ENCODE data around the gene PDZRN4.

PDZRN4 gene

DNA sequence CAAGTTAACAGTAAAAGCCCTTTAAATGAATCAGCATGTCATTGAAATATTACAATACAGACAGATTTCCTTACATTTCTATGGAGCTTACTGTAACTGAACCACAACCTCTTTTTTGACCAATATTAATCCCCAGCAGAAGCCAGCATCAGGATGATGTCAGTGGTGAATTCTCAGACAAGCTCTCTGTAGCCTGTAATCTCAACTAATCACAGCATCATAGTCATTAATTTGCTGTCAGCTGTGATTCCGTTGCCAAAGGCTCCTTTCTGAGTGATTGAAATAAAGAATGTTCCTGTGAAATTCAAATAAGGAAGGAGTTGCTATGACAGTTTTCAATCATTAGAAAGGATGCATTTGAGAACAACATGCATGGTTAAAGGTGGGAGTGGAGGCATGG is 323.1 kb downstream of the PDZRN4 start:
- H3K4me1 ChIP-seq (ENCODE audit: insufficient read depth, low read length, poor library complexity, severe bottlenecking) = no peaks in the 10 kb centered on the region
- no peaks in the 10 kb centered on the region for H3K36me3 ChIP-seq (ENCODE audit: insufficient read depth, low read length)
- no peaks in the 10 kb centered on the region for H3K9me2 ChIP-seq (replicated peaks; ENCODE audit: low read depth, low read length)
- no peak overlapping the region for H3K4me2 ChIP-seq (ENCODE audit: low read depth, low read length, poor library complexity, severe bottlenecking)
- no peak overlapping the region for H2AFZ ChIP-seq (ENCODE audit: low read length)
- H3F3A ChIP-seq (ENCODE audit: low read depth) = no peaks in the 10 kb centered on the region
- H3K27me3 ChIP-seq (ENCODE audit: insufficient read depth, low read length, poor library complexity, severe bottlenecking) = no peaks in the 10 kb centered on the region
- TF ChIP-seq EZH2phosphoT487 (IDR thresholded peaks at IDR 0.05; ENCODE audit: borderline replicate concordance) = no peak
- TF ChIP-seq, protein P1, sequence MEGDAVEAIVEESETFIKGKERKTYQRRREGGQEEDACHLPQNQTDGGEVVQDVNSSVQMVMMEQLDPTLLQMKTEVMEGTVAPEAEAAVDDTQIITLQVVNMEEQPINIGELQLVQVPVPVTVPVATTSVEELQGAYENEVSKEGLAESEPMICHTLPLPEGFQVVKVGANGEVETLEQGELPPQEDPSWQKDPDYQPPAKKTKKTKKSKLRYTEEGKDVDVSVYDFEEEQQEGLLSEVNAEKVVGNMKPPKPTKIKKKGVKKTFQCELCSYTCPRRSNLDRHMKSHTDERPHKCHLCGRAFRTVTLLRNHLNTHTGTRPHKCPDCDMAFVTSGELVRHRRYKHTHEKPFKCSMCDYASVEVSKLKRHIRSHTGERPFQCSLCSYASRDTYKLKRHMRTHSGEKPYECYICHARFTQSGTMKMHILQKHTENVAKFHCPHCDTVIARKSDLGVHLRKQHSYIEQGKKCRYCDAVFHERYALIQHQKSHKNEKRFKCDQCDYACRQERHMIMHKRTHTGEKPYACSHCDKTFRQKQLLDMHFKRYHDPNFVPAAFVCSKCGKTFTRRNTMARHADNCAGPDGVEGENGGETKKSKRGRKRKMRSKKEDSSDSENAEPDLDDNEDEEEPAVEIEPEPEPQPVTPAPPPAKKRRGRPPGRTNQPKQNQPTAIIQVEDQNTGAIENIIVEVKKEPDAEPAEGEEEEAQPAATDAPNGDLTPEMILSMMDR (conservative IDR thresholded peaks at IDR 0.05; ENCODE audit: low read length) = no peak
- H4K20me1 ChIP-seq (ENCODE audit: insufficient read depth, low read length, poor library complexity, severe bottlenecking) = no peaks in the 10 kb centered on the region
- H3K79me2 ChIP-seq (ENCODE audit: insufficient read depth, low read length) = no peaks in the 10 kb centered on the region
- no peak overlapping the region for H3K9ac ChIP-seq (ENCODE audit: low read depth, low read length, poor library complexity, severe bottlenecking)
- no peak overlapping the region for H3K4me3 ChIP-seq (ENCODE audit: low read length, poor library complexity, severe bottlenecking)
- H3K9me3 ChIP-seq (ENCODE audit: insufficient read depth, low read depth, low read length) = no peaks in the 10 kb centered on the region

DNA sequence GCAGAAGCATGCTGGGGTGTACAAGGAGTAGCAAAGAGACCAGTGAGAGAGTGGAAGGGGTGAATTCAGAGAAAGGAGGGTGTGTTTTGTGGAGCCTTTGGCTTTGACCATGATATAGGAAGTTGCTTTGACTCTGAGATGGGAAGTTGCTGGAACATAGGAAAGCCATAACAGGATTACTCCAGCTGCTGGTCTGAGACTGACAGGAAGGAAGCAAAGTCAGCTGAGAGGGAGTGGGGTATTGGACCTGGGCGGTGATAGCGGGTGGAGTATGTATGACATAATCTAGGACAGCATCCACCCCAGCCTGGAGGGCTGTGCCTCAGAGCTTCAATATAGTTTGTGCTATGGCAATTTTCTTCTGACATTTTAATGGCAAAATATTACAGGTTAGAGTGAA is 324.4 kb downstream of the PDZRN4 start:
- Histone ChIP-seq H2AFZ (ENCODE audit: low read length) (peak overlapping the region; percentile 44; the same call in 1 of the 2 replicates), H3K9ac (ENCODE audit: low read depth, low read length, poor library complexity, severe bottlenecking) (no peak overlapping the region), H3K4me2 (ENCODE audit: low read depth, low read length, poor library complexity, severe bottlenecking) (no peak overlapping the region), H3K9me2 (replicated peaks; ENCODE audit: low read depth, low read length) (no peaks in the 10 kb centered on the region), H4K20me1 (ENCODE audit: insufficient read depth, low read length, poor library complexity, severe bottlenecking) (no peaks in the 10 kb centered on the region), H3K36me3 (ENCODE audit: insufficient read depth, low read length) (no peaks in the 10 kb centered on the region), H3K79me2 (ENCODE audit: insufficient read depth, low read length) (no peaks in the 10 kb centered on the region), H3K4me1 (ENCODE audit: insufficient read depth, low read length, poor library complexity, severe bottlenecking) (no peaks in the 10 kb centered on the region), H3K4me3 (ENCODE audit: low read length, poor library complexity, severe bottlenecking) (no peak overlapping the region), H3F3A (ENCODE audit: low read depth) (no peaks in the 10 kb centered on the region), H3K9me3 (ENCODE audit: insufficient read depth, low read depth, low read length) (no peaks in the 10 kb centered on the region), H3K27me3 (ENCODE audit: insufficient read depth, low read length, poor library complexity, severe bottlenecking) (no peaks in the 10 kb centered on the region)
- no peak for TF ChIP-seq EZH2phosphoT487 (IDR thresholded peaks at IDR 0.05; ENCODE audit: borderline replicate concordance)
- TF ChIP-seq, protein P1 (conservative IDR thresholded peaks at IDR 0.05; ENCODE audit: low read length) = no peak

DNA sequence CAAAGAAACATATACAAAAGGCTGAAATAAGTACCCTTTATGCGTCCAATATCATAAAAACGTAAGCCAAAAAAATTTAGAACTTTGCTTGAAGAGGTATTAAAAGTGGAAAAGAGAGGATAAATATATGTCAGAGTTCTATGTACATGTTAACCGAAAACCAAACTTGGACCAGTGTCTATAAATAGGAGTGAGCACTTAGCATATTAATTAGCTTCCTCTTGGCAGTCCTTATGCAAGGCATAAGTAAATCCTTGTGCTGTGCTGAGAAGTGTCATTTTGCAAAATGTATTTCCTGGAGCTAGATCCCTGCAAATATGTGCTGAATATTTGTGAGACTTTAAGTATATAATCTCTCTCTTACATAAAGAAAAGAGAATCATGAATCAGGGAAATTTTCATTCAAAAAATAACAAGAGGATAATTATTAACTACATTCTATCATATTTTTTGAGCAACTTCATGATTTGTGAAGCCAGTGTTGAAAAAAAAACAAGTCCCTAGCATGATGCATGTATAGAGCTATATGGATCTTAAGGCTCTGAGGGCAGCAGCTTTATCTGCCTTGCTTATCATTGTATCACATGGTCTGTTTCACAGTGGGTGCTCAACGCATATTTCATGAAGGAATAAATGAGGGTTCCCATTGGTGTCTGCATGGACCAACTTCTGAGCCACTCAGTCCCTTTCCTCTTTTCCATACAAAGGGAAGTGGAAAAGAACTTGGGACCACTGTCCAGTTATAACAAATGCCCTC is 326.1 kb downstream of the PDZRN4 start:
- TF ChIP-seq EZH2phosphoT487 (IDR thresholded peaks at IDR 0.05; ENCODE audit: borderline replicate concordance) = no peak
- TF ChIP-seq, protein P1 (conservative IDR thresholded peaks at IDR 0.05; ENCODE audit: low read length) = no peak
- Histone ChIP-seq H3F3A (ENCODE audit: low read depth) (no peaks in the 10 kb centered on the region), H3K4me1 (ENCODE audit: insufficient read depth, low read length, poor library complexity, severe bottlenecking) (no peaks in the 10 kb centered on the region), H3K27me3 (ENCODE audit: insufficient read depth, low read length, poor library complexity, severe bottlenecking) (no peaks in the 10 kb centered on the region), H3K79me2 (ENCODE audit: insufficient read depth, low read length) (no peaks in the 10 kb centered on the region), H3K9me3 (ENCODE audit: insufficient read depth, low read depth, low read length) (no peaks in the 10 kb centered on the region), H3K9ac (ENCODE audit: low read depth, low read length, poor library complexity, severe bottlenecking) (no peak overlapping the region), H3K4me3 (ENCODE audit: low read length, poor library complexity, severe bottlenecking) (no peak overlapping the region), H4K20me1 (ENCODE audit: insufficient read depth, low read length, poor library complexity, severe bottlenecking) (no peaks in the 10 kb centered on the region), H2AFZ (ENCODE audit: low read length) (no peak overlapping the region), H3K9me2 (replicated peaks; ENCODE audit: low read depth, low read length) (no peaks in the 10 kb centered on the region), H3K4me2 (ENCODE audit: low read depth, low read length, poor library complexity, severe bottlenecking) (no peak overlapping the region), H3K36me3 (ENCODE audit: insufficient read depth, low read length) (no peaks in the 10 kb centered on the region)
